Smooth muscle cell of the brain vasculature (primary cell): ENCODE data around the gene BCORL1.

Experiments
- DNase-seq: peaks from one replicate; pipeline ENCODE4 v3.0.0-alpha.2; 2012; ENCODE audit warnings: low read depth, low spot score

The BCORL1 gene

GRCh38 chrX:130091980-130092522 lies 109.6 kb downstream of the BCORL1 start:
- DNase-seq: no peak

DNA sequence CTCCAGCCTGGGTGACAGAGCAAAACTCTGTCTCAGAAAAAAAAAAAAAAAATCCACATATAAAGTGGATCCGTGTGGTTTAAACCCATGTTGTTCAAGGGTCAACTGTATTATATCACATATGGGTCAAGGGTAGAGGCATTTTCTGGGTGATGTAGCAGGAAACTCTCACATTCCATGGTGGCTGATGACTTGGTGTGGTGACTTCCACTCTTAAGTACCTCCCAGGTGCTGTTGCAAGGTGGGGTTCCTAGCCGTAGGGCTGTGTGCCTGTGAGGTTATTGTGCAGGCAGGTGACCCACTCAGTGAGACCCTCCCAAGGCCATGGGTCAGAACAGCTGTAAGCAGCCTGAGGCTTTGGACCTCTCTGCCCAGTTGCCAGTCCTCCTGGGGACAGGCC lies 110.8 kb downstream of the BCORL1 start:
- DNase-seq: no peak

GRCh38 chrX:130094696-130095095 lies 112.3 kb downstream of the BCORL1 start:
- DNase-seq: no peak

DNA sequence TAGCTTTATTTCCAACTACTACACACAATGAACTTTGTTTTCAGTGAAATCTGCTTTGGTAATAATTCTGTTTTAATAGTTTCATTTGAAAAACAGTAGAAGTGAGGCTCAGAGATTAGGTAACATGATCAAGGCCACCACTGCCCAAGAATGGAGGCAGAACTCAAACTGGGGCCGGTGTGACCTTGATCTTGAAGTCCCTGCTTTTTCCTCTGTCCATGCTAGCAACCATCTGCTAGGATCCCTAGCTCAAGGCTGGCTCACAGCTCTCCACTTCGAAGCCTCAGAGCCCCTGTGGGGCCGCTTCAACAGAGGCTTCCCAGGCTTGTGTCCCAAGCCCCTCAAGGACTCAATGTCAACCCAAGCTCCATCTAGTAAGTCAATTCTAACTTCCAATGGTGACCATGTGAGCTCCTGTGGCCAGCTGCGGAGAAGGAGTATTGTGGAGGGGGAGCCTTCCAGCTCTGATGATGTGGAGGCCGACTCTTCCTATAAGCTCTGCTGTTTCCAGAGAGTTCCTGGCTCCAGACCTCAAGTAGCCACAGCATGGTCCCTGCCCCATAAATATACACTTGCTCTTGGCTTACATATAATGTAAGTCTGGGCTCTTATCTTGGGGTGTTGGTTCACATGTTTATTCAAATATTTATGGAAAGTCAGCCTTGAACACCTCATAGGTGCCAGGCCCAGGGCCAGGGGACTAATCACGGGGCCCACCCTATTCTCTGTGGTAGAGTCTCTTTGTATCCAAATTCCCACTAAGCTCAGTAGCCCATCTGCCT lies 113.0 kb downstream of the BCORL1 start:
- DNase-seq: no peak

- no peak for DNase-seq
Measured at GRCh38 chrX:130097507-130098209, 115.2 kb downstream of the BCORL1 start.

DNA sequence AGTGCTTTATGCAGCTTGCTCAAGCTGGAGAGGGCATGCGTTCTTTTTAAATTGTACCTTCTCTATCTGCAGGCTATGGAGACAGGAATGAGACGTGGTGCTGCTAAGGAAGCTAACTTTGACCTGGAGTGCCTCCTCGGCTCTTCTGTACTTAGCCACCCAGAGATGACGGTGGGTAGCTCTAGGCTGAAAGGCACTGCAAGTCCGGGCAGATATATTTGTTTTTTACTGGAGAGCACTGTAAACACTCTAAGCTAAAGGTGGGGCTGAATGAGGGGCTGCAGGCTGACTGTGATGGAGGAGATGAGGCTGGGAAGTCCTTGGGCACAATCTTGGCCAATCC lies 115.7 kb downstream of the BCORL1 start:
- no peak for DNase-seq

DNA sequence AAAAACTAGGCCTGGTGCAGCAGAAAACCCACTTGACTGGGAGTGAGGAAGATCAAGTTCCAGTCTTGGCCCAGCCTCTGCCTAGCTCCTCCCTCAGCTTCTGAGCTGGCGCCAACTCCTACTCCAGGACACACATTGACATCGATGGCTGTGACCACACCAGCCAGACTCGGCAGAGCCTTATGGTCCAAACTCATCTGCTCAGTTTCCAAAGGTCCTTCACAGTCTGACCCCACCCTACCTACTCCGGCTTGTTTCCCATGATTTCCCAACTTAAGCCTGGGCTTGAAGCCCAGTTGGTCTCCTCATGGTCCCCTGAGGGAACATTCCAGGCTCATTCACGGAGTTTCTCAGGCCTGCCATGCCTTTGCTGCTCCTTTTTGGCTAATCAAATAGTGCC lies 117.7 kb downstream of the BCORL1 start:
- no peak for DNase-seq

GRCh38 chrX:130103605-130104004 lies 121.2 kb downstream of the BCORL1 start:
- DNase-seq: no peak

DNA sequence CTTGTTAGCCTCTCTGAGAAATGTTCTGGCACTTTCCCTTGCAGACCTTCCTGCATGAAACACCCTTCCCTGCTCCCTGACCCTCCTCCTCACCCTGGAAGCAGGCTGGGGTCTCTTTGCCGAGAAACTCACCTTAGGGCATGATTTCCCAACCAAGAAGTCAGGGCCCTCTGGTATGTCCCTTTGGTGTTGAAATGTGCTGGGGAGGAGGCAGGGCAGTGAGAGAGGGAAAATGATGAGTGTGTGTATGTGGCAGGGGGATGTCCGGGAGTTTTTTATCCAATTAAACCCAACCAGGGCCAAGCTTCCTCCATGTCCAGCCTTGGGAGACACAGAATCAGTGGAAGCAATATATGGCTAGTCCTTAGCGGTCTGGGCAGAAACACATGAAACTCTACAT lies 122.8 kb downstream of the BCORL1 start:
- DNase-seq: no peak

DNA sequence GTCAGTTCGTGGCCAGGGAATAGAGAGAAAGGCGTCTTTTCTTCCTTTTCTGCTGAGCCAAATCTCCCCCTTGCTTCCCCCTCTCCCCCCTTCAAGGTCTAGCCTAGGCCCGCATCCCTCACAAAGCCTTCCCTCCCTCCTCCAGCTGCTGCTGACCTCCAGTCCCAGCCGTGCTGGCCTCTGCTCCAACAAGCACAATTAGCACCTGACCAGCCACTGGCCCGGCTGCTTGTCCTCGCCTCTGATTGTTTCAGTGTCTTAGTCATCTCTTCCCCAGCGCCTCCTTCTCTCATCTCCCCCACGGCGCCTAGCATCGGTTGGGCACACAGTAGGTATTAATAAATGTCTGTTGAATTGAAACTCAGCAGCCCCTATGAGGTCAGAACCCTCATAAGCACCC lies 123.6 kb downstream of the BCORL1 start:
- DNase-seq: no peak
